AG09309 (cell line): ENCODE results near the gene GATAD2B.

Experiments used
- DNase-seq: peaks from one replicate; pipeline ENCODE4 v3.0.0-alpha.2; 2010; ENCODE audit warnings: low read depth
- H3K4me3 ChIP-seq: 2 replicates; pipeline ENCODE4 v1.5.1; 2011; ENCODE audit warnings: mild to moderate bottlenecking, low read depth, low read length, moderate library complexity; ENCODE audit not compliant: control insufficient read depth
- CTCF ChIP-seq: IDR thresholded peaks from 2 replicates; pipeline ENCODE4 v1.5.1; 2011; ENCODE audit warnings: mild to moderate bottlenecking, low read depth, low read length, inconsistent platforms; ENCODE audit not compliant: insufficient read depth, control insufficient read depth; ENCODE audit errors: missing control alignments

The GATAD2B gene

GRCh38 chr1:153801786-153802697, 120.7 kb downstream of the GATAD2B start:
- no peak for TF ChIP-seq CTCF
- H3K4me3 ChIP-seq = no peak overlapping the region
- no peak for DNase-seq

- no peak overlapping the region for H3K4me3 ChIP-seq
- no peak for DNase-seq
- no peak for TF ChIP-seq CTCF
Measured at GRCh38 chr1:153801028-153801625, 121.6 kb downstream of the GATAD2B start.

- no peak for TF ChIP-seq CTCF
- DNase-seq = no peak
- no peak overlapping the region for H3K4me3 ChIP-seq
Measured at GRCh38 chr1:153800516-153800915, 122.3 kb downstream of the GATAD2B start.

- TF ChIP-seq CTCF = no peak
Measured at GRCh38 chr1:153799566-153800465, 123.0 kb downstream of the GATAD2B start.

GRCh38 chr1:153799016-153799415, 123.8 kb downstream of the GATAD2B start:
- no peak for DNase-seq
- no peak overlapping the region for H3K4me3 ChIP-seq
- TF ChIP-seq CTCF = no peak

More at GRCh38 chr1:153799566-153800465, 123.0 kb downstream of the GATAD2B start:
- no peak for DNase-seq
- H3K4me3 ChIP-seq = no peak overlapping the region

- H3K4me3 ChIP-seq = no peak overlapping the region
Measured at GRCh38 chr1:153798468-153798780, 124.3 kb downstream of the GATAD2B start.

More at GRCh38 chr1:153798468-153798780, 124.3 kb downstream of the GATAD2B start:
- DNase-seq = no peak
- TF ChIP-seq CTCF = no peak
